Tibial artery (tissue), 4 donors: Measurements from ENCODE around the gene REEP1.

ENCODE experiments used
- DNase-seq, 2 donors: peaks; one replicate each; pipeline ENCODE4 v3.0.0-alpha.2; 2019
- H3K27ac ChIP-seq, 2 donors: fragments of 200-600 bp; sonication (generic) in 1 of 2; 1 replicate in 1 of 2; 2 replicates in 1 of 2; pipeline ENCODE4 v1.5.1; 2018 to 2019; ENCODE audit warnings: mild to moderate bottlenecking in 1 of 2
- H3K27me3 ChIP-seq, 2 donors: fragments of 200-600 bp; sonication (generic) in 1 of 2; one replicate each; pipeline versions ENCODE4 v1.5.1 to v1.6.0; 2016 to 2019
- H3K36me3 ChIP-seq, 3 donors: fragments of 200-600 bp; sonication (generic) in 2 of 3; one replicate each; pipeline ENCODE4 v1.5.1; 2016 to 2019; ENCODE audit warnings: mild to moderate bottlenecking in 2 of 3
- H3K4me1 ChIP-seq, 4 donors: fragments of 200-600 bp; sonication (generic) in 2 of 4; 1 replicate in 3 of 4; 2 replicates in 1 of 4; pipeline ENCODE4 v1.5.1; 2016 to 2019
- H3K4me3 ChIP-seq, 2 donors: fragments of 200-600 bp; sonication (generic) in 1 of 2; 1 replicate in 1 of 2; 2 replicates in 1 of 2; pipeline ENCODE4 v1.5.1; 2018 to 2019; ENCODE audit warnings: mild to moderate bottlenecking in 2 of 2
- H3K9me3 ChIP-seq, 3 donors: fragments of 200-600 bp; sonication (generic) in 1 of 3; one replicate each; pipeline ENCODE4 v1.5.1; 2016 to 2019
- intact Hi-C: fragments of 100-400 bp; cut with DNase I; formaldehyde crosslinking; loops from one replicate; pipeline ENCODE4 v1.15.0; 2023; ENCODE audit warnings: low total_unique reads
- TF ChIP-seq, protein P1 (sequence below), 2 experiments: fragments of 200-600 bp in 1 of 2; fragments of 450-650 bp in 1 of 2; IDR thresholded peaks; one replicate each; pipeline ENCODE4 v1.5.1; 2017 to 2019; ENCODE audit warnings: antibody characterized with exemption in 2 of 2, mild to moderate bottlenecking in 1 of 2, moderate library complexity in 1 of 2

REEP1 gene

DNA sequence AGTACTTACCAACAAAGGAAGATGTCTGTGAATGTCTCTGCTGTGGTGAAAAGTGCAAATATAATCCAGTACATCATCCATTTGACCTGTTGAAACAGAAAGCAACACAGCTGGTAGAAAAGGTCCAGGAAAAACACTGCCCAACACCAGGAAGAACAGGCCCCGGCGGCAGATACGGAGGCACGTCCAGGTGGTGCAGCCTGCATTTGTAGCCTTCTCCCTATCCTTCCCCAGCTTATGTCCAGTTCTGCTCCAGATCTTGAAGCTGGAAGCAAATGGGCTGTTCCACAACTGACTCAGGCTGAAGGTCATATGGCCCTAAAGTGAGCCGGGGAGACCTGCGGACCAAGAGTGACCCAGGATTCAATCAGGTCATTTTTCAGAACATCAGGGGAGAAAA is 73.5 kb downstream of the REEP1 start:
- no peak overlapping the region for H3K4me3 ChIP-seq
- H3K27ac ChIP-seq = no peak overlapping the region
- intact Hi-C loops = no loop called here
- H3K27me3 ChIP-seq = no peaks in the 10 kb centered on the region
- H3K9me3 ChIP-seq = no peaks in the 10 kb centered on the region
- H3K4me1 ChIP-seq = no peaks in the 10 kb centered on the region
- TF ChIP-seq, protein P1, sequence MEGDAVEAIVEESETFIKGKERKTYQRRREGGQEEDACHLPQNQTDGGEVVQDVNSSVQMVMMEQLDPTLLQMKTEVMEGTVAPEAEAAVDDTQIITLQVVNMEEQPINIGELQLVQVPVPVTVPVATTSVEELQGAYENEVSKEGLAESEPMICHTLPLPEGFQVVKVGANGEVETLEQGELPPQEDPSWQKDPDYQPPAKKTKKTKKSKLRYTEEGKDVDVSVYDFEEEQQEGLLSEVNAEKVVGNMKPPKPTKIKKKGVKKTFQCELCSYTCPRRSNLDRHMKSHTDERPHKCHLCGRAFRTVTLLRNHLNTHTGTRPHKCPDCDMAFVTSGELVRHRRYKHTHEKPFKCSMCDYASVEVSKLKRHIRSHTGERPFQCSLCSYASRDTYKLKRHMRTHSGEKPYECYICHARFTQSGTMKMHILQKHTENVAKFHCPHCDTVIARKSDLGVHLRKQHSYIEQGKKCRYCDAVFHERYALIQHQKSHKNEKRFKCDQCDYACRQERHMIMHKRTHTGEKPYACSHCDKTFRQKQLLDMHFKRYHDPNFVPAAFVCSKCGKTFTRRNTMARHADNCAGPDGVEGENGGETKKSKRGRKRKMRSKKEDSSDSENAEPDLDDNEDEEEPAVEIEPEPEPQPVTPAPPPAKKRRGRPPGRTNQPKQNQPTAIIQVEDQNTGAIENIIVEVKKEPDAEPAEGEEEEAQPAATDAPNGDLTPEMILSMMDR (IDR thresholded peaks at IDR 0.05) = no peak
- DNase-seq = no peak
- peaks cover 0 to 6% (median 0%) of the 10 kb centered on the region in 3 donors for H3K36me3 ChIP-seq

DNA sequence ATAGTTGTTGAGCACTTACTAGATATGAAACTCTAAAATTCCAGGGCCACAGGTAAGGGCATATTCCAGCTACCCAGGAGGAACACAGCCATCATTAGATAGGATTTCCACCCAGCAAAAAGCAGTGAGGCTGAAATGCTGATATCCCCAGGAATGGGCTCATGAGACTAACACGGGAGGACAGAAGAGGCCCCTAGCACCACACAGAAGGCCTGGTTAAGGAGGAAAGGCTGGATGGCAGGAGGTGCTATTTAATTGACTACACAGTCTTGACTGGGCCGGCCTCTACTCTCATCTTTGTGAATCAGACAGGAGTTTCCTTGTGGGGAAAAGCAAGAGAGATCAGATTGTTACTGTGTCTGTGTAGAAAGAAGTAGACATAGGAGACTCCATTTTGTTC is 76.4 kb downstream of the REEP1 start:
- TF ChIP-seq, protein P1 (IDR thresholded peaks at IDR 0.05) = no peak

DNA sequence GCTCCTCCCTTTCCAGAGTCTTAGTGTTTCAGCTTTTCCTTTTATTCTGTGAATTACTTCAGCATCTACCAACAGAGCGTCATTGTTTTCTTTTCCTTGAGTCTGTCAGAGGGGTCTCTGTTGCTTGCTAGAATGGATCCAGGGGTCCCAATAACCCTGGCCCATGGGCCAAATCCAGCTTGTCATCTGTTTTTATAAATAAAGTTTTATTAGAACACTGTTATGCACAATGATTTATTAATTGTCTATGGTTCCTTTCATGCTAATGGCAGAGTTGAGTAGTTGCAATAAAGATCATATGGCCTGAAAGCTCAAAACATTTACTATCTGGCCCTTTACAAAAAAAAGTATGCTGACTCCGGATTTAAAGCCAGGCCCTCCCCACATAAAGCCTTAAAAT is 79.3 kb downstream of the REEP1 start:
- Histone ChIP-seq H3K4me3 (no peak overlapping the region), H3K27ac (no peak overlapping the region), H3K9me3 (no peaks in the 10 kb centered on the region), H3K36me3 (peaks cover 0 to 4% (median 3%) of the 10 kb centered on the region in 3 donors), H3K27me3 (no peaks in the 10 kb centered on the region), H3K4me1 (peaks cover 0 to 12% (median 5%) of the 10 kb centered on the region in 4 donors)
- no peak for DNase-seq
- TF ChIP-seq, protein P1 (IDR thresholded peaks at IDR 0.05) = no peak
- intact Hi-C loops = no loop called here

More for the DNA sequence above, 76.4 kb downstream of the REEP1 start:
- Histone ChIP-seq H3K4me3 (no peak overlapping the region), H3K27me3 (no peaks in the 10 kb centered on the region), H3K27ac (no peak overlapping the region), H3K9me3 (no peaks in the 10 kb centered on the region), H3K4me1 (no peaks in the 10 kb centered on the region), H3K36me3 (peaks cover 0 to 6% (median 4%) of the 10 kb centered on the region in 3 donors)
- DNase-seq = no peak
- intact Hi-C loops = no loop called here

GRCh38 chr2:86256982-86257381 is 80.4 kb downstream of the REEP1 start:
- H3K27me3 ChIP-seq = no peaks in the 10 kb centered on the region
- H3K36me3 ChIP-seq = peaks cover 0 to 4% (median 0%) of the 10 kb centered on the region in 3 donors
- TF ChIP-seq, protein P1 (IDR thresholded peaks at IDR 0.05) = no peak
- H3K27ac ChIP-seq = no peak overlapping the region
- DNase-seq = no peak
- H3K4me3 ChIP-seq = no peak overlapping the region
- no peaks in the 10 kb centered on the region for H3K9me3 ChIP-seq
- intact Hi-C loops = no loop called here
- peaks cover 0 to 12% (median 5%) of the 10 kb centered on the region in 4 donors for H3K4me1 ChIP-seq

GRCh38 chr2:86256300-86256699 is 81.1 kb downstream of the REEP1 start:
- H3K9me3 ChIP-seq = no peaks in the 10 kb centered on the region
- H3K27ac ChIP-seq = no peak overlapping the region
- peaks cover 0 to 12% (median 5%) of the 10 kb centered on the region in 4 donors for H3K4me1 ChIP-seq
- TF ChIP-seq, protein P1 (IDR thresholded peaks at IDR 0.05) = no peak
- no peak overlapping the region for H3K4me3 ChIP-seq
- DNase-seq = no peak
- H3K36me3 ChIP-seq = peaks cover 0 to 4% (median 0%) of the 10 kb centered on the region in 3 donors
- intact Hi-C loops = no loop called here
- H3K27me3 ChIP-seq = no peaks in the 10 kb centered on the region
